Upper lobe of right lung (tissue), 1 donor: ENCODE results near the gene LRIG2. TPM values are rescaled to one million over a fixed set of nuclear protein-coding genes. Genes with fewer than 3 reads are reported as not detected.
A peak's percentile ranks its signal among the peaks of the same experiment; 100 is the strongest.

ENCODE experiments used
- ATAC-seq: fragments of 200-7000 bp; cut with Tn5 transposase; one replicate; pipeline ENCODE4 v1.9.1; 2020; ENCODE audit warnings: mild to moderate bottlenecking, moderate library complexity
- DNase-seq: peaks from one replicate; pipeline ENCODE4 v3.0.0-alpha.2; 2020
- H3K27ac ChIP-seq: fragments of 200-600 bp; one replicate; pipeline ENCODE4 v1.8.0; 2022
- H3K27me3 ChIP-seq: fragments of 200-600 bp; one replicate; pipeline ENCODE4 v1.8.0; 2022; ENCODE audit warnings: mild to moderate bottlenecking
- H3K36me3 ChIP-seq: fragments of 200-600 bp; one replicate; pipeline ENCODE4 v1.8.0; 2022
- H3K4me1 ChIP-seq: fragments of 200-600 bp; one replicate; pipeline ENCODE4 v1.8.0; 2022
- H3K4me3 ChIP-seq: fragments of 200-600 bp; one replicate; pipeline ENCODE4 v1.8.0; 2022; ENCODE audit warnings: mild to moderate bottlenecking
- H3K9me3 ChIP-seq: fragments of 200-600 bp; one replicate; pipeline ENCODE4 v1.8.0; 2022
- intact Hi-C: fragments of 100-400 bp; cut with DNase I; formaldehyde crosslinking; loops from one replicate; pipeline ENCODE4 v1.11.0; 2022
- total RNA-seq: library from RNA; stranded (reverse); fragmentation: NEBNext Ultra II Directional; extraction: Animal tissue kit (Norgen Biotek cat#: 25700); gene quantifications from one replicate; pipeline ENCODE4 v1.2.1, GENCODE V29; 2021
- TF ChIP-seq, protein P1 (sequence below): fragments of 200-600 bp; IDR thresholded peaks from one replicate; pipeline ENCODE4 v1.8.0; 2022; ENCODE audit warnings: antibody characterized with exemption
- donor health status: DM: no; HTN: yes; CAD: no; lungs with severe emphysema.

Gene LRIG2
- total RNA-seq, 1 donor from 2014 or later: 10.9 TPM

DNA sequence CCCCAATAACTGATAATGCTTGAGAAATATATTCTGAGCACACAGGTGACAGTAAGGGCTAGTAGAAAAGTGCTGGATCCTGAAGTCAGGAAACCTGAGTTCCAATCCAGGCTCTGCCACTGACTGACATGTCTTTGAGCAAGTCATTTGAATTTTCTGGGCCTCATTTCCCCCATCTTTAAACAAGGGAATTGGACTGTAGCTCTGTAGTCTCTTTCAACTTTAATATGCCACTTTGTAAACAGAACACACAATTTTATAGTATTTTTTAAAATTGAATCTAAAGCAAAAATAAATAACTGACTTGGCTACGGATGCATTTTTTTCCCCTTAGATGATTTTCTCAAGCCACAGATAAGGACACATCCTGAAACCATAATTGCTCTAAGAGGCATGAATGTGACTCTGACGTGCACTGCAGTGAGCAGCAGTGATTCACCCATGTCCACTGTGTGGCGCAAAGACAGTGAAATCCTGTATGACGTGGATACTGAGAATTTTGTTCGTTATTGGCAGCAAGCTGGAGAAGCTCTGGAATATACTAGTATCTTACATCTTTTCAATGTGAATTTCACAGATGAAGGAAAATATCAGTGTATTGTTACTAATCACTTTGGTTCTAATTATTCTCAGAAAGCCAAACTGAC, 37.0 kb downstream of the LRIG2 start:
- no peak for DNase-seq
- Histone ChIP-seq H3K27me3 (no peaks in the 10 kb centered on the region), H3K9me3 (no peaks in the 10 kb centered on the region), H3K4me3 (no peak overlapping the region), H3K4me1 (no peaks in the 10 kb centered on the region), H3K27ac (no peak overlapping the region), H3K36me3 (peaks cover 98% of the 10 kb centered on the region)
- intact Hi-C loops: no loop called here
- no peak for ATAC-seq
- TF ChIP-seq, protein P1, sequence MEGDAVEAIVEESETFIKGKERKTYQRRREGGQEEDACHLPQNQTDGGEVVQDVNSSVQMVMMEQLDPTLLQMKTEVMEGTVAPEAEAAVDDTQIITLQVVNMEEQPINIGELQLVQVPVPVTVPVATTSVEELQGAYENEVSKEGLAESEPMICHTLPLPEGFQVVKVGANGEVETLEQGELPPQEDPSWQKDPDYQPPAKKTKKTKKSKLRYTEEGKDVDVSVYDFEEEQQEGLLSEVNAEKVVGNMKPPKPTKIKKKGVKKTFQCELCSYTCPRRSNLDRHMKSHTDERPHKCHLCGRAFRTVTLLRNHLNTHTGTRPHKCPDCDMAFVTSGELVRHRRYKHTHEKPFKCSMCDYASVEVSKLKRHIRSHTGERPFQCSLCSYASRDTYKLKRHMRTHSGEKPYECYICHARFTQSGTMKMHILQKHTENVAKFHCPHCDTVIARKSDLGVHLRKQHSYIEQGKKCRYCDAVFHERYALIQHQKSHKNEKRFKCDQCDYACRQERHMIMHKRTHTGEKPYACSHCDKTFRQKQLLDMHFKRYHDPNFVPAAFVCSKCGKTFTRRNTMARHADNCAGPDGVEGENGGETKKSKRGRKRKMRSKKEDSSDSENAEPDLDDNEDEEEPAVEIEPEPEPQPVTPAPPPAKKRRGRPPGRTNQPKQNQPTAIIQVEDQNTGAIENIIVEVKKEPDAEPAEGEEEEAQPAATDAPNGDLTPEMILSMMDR: no peak

GRCh38 chr1:113118266-113118665, 45.3 kb downstream of the LRIG2 start:
- DNase-seq: no peak
- peaks cover 98% of the 10 kb centered on the region for H3K36me3 ChIP-seq
- TF ChIP-seq, protein P1: no peak
- H3K9me3 ChIP-seq: no peaks in the 10 kb centered on the region
- intact Hi-C loops: no loop called here
- no peaks in the 10 kb centered on the region for H3K27me3 ChIP-seq
- no peak overlapping the region for H3K27ac ChIP-seq
- H3K4me1 ChIP-seq: no peaks in the 10 kb centered on the region
- H3K4me3 ChIP-seq: no peak overlapping the region
- no peak for ATAC-seq

DNA sequence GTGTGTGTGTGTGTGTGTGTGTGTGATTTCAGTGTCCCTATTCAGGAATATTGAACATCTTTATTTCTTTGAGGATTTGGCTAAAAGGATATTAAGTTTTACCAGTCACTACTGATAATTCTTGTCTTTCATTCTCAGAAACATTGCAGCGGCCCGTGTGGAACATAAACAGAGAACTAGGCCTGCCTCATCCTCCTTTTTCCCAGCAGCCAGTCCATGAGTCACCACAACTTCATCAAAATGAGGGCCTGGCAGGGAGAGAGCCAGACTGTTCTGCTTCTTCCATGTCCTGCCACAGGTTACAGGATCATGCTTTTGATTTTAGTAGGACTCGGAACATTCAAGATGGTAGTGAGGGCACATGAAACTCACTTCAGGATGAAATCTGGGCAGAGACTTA, 50.7 kb downstream of the LRIG2 start:
- ATAC-seq: no peak
- Histone ChIP-seq H3K27ac (no peak overlapping the region), H3K4me3 (no peak overlapping the region), H3K4me1 (no peaks in the 10 kb centered on the region), H3K9me3 (no peaks in the 10 kb centered on the region), H3K27me3 (no peaks in the 10 kb centered on the region), H3K36me3 (peaks cover 91% of the 10 kb centered on the region)
- intact Hi-C loops: no loop called here
- TF ChIP-seq, protein P1: no peak
- DNase-seq: no peak

DNA sequence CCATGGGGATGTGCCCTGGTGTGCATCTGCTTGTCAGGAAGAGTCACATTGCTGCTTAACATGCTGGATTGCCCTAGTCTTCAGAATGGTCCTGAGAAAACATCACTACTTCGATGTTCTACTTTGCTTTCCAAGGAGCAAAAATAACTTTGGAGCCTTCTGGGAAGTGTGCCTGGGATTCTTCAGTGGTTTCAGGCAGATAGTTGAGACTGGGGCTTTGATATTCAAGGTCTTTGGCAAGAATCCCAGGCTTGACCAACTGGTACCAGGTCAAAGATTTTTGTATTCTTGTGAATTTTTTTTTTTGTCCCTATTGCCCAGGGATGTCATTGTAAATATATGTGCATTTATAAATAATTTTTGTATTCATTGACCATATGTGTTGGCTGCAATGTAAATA, 51.4 kb downstream of the LRIG2 start:
- no peak overlapping the region for H3K4me3 ChIP-seq
- intact Hi-C loops: no loop called here
- H3K27ac ChIP-seq: peak overlapping the region; percentile 11
- H3K9me3 ChIP-seq: no peaks in the 10 kb centered on the region
- DNase-seq (no peak), ATAC-seq (no peak)
- H3K27me3 ChIP-seq: no peaks in the 10 kb centered on the region
- H3K4me1 ChIP-seq: no peaks in the 10 kb centered on the region
- TF ChIP-seq, protein P1: no peak
- peaks cover 86% of the 10 kb centered on the region for H3K36me3 ChIP-seq

DNA sequence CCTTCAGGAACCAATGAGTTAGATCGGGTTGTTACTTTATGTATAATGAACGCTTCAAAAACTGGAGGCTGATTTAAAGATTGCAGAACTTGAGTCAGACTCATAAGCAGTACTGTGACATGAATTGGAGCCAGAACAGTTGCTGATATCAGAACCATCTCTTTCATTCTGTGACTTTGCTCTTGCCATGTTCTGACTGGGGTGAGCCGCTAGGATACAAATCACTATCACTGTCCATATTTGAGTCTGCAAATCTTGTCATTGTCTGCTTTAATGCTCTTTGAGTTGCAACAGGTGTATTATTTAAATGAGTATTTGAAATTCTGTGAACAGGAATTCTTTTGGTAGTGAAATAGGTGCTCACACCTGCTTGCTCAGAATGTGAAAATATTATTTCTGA, 52.5 kb downstream of the LRIG2 start:
- no peaks in the 10 kb centered on the region for H3K27me3 ChIP-seq
- H3K27ac ChIP-seq: no peak overlapping the region
- peaks cover 76% of the 10 kb centered on the region for H3K36me3 ChIP-seq
- DNase-seq (no peak), ATAC-seq (no peak)
- H3K9me3 ChIP-seq: no peaks in the 10 kb centered on the region
- no peaks in the 10 kb centered on the region for H3K4me1 ChIP-seq
- no peak overlapping the region for H3K4me3 ChIP-seq
- TF ChIP-seq, protein P1: no peak
- intact Hi-C loops: no loop called here

DNA sequence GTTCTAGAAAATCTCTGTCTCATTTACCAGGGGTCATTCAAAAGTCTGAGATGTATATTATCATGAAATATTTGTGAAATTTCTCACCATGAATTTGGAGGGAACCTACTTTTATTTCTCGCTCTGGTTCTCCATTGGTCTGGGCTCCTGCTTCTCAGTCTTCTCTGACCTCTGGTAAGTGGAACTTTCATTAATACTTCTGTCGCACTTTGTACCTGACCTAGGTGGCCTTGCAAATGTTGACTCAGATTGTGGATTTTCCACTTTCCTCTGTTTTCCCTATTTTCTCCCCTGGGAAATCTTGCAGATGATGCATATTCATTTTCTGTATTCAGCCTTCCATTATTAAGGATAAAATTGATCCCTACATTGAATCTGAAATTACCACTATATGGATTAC, 53.2 kb downstream of the LRIG2 start:
- no peaks in the 10 kb centered on the region for H3K9me3 ChIP-seq
- H3K36me3 ChIP-seq: peaks cover 69% of the 10 kb centered on the region
- DNase-seq (no peak), ATAC-seq (no peak)
- TF ChIP-seq, protein P1: no peak
- no peak overlapping the region for H3K4me3 ChIP-seq
- no peaks in the 10 kb centered on the region for H3K27me3 ChIP-seq
- intact Hi-C loops: no loop called here
- H3K4me1 ChIP-seq: no peaks in the 10 kb centered on the region
- no peak overlapping the region for H3K27ac ChIP-seq
